Activated CD8-positive, alpha-beta memory T cell treated with anti-CD3 and anti-CD28 coated beads for 48 hours (primary cell): ENCODE data around the gene RABL3.
A peak's percentile ranks its signal among the peaks of the same experiment; 100 is the strongest.
"Not testable (repeated sequence)": the region's sequence is repeated elsewhere in the genome, so short reads cannot be mapped to it uniquely, and the experiment has no call there.

Source experiments
- DNase-seq, 3 experiments: peaks; one replicate each; pipeline ENCODE4 v3.0.0-alpha.2; 2020; ENCODE audit warnings: low read depth in 2 of 3, low spot score in 2 of 3

The RABL3 gene

GRCh38 chr3:120745466-120745865 is 3.1 kb upstream of the RABL3 start:
- DNase-seq, result no peak

GRCh38 chr3:120743556-120744195 is 1.4 kb upstream of the RABL3 start:
- DNase-seq, result no peak

- no peak for DNase-seq
Observed at GRCh38 chr3:120742849-120743365, 591 bp upstream of the RABL3 start.

- no peak for DNase-seq
Observed at GRCh38 chr3:120741837-120742197, 499 bp downstream of the RABL3 start.

GRCh38 chr3:120741320-120741719 is 996 bp downstream of the RABL3 start:
- DNase-seq, result no peak

- not testable (repeated sequence) for DNase-seq
Observed at GRCh38 chr3:120738006-120738405, 4.3 kb downstream of the RABL3 start.

- no peak for DNase-seq
Observed at GRCh38 chr3:120730576-120731542, 11.5 kb downstream of the RABL3 start.

GRCh38 chr3:120726791-120727190 is 15.5 kb downstream of the RABL3 start:
- DNase-seq, result no peak

GRCh38 chr3:120719167-120719834 is 23.0 kb downstream of the RABL3 start:
- DNase-seq, result peak in 1 of 3 experiments; percentile 32

GRCh38 chr3:120713262-120713661 is 29.1 kb downstream of the RABL3 start:
- DNase-seq, result no peak

GRCh38 chr3:120710369-120710768 is 31.9 kb downstream of the RABL3 start:
- DNase-seq, result no peak

GRCh38 chr3:120708408-120708807 is 33.9 kb downstream of the RABL3 start:
- DNase-seq, result no peak

GRCh38 chr3:120706950-120707349 is 35.4 kb downstream of the RABL3 start:
- no peak for DNase-seq

- no peak for DNase-seq
Observed at GRCh38 chr3:120705884-120706582, 36.3 kb downstream of the RABL3 start.

- DNase-seq, result no peak
Observed at GRCh38 chr3:120699333-120699732, 43.0 kb downstream of the RABL3 start.

- DNase-seq, result no peak
Observed at GRCh38 chr3:120693439-120694171, 48.7 kb downstream of the RABL3 start.

- no peak for DNase-seq
Observed at GRCh38 chr3:120689395-120689794, 52.9 kb downstream of the RABL3 start.

GRCh38 chr3:120688121-120688520 is 54.2 kb downstream of the RABL3 start:
- no peak for DNase-seq

- no peak for DNase-seq
Observed at GRCh38 chr3:120685411-120685810, 56.9 kb downstream of the RABL3 start.

GRCh38 chr3:120684896-120685295 is 57.4 kb downstream of the RABL3 start:
- no peak for DNase-seq
